HepG2 (cell line): ENCODE results near the gene HEBP1. TPM values are rescaled to one million over a fixed set of nuclear protein-coding genes. Genes with fewer than 3 reads are reported as not detected.

Experiments
- BHLHE40 ChIP-seq: IDR thresholded peaks from 2 replicates; pipeline ENCODE4 v1.6.1; 2011; ENCODE audit warnings: low read length, improper control_type of control experiment
- EHMT2 ChIP-seq: fragments of 200-600 bp; sonication (generic); IDR thresholded peaks from 2 replicates; pipeline ENCODE4 v1.7.0; 2017; ENCODE audit warnings: antibody characterized with exemption, low read depth, low read length, borderline replicate concordance
- HIVEP1 ChIP-seq: sonication (generic); formaldehyde crosslinking; IDR thresholded peaks from 2 replicates; pipeline ENCODE4 v1.4.0; 2020; ENCODE audit warnings: mild to moderate bottlenecking, missing genetic modification reagents
- KLF12 ChIP-seq: sonication (generic); formaldehyde crosslinking; IDR thresholded peaks from 2 replicates; pipeline ENCODE4 v1.4.0; 2020; ENCODE audit warnings: missing genetic modification reagents, borderline replicate concordance
- REPIN1 ChIP-seq: sonication (generic); formaldehyde crosslinking; IDR thresholded peaks from 2 replicates; pipeline ENCODE4 v1.8.0; 2022; ENCODE audit warnings: missing genetic modification reagents, low read depth, mild to moderate bottlenecking, borderline replicate concordance
- SALL1 ChIP-seq: sonication (generic); formaldehyde crosslinking; IDR thresholded peaks from 2 replicates; pipeline ENCODE4 v1.8.0; 2022; ENCODE audit warnings: mild to moderate bottlenecking, missing genetic modification reagents
- SUZ12 ChIP-seq: fragments of 150-350 bp; IDR thresholded peaks from 2 replicates; pipeline ENCODE4 v1.6.1; 2014; ENCODE audit warnings: low read depth, low read length
- TCF12 ChIP-seq, 2 experiments: fragments of 450-650 bp in 1 of 2; sonication (generic) in 1 of 2; formaldehyde crosslinking in 1 of 2; IDR thresholded peaks; 2 replicates each; pipeline versions ENCODE4 v1.6.1 to v1.8.0; 2017 to 2022; ENCODE audit warnings: antibody characterized with exemption in 1 of 2, mild to moderate bottlenecking in 1 of 2, missing genetic modification reagents in 1 of 2, moderate library complexity in 1 of 2
- ZFP1 ChIP-seq: IDR thresholded peaks from 2 replicates; pipeline ENCODE4 v1.6.1; 2016
- ZNF143 ChIP-seq: sonication (generic); formaldehyde crosslinking; IDR thresholded peaks from 2 replicates; pipeline ENCODE4 v1.4.0; 2020; ENCODE audit warnings: missing genetic modification reagents
- ZNF256 ChIP-seq: sonication (generic); formaldehyde crosslinking; conservative IDR thresholded peaks from 2 replicates; pipeline ENCODE4 v1.4.0; 2020; ENCODE audit warnings: missing genetic modification reagents
- ZNF34 ChIP-seq: sonication (generic); formaldehyde crosslinking; IDR thresholded peaks from 2 replicates; pipeline ENCODE4 v1.4.0; 2020; ENCODE audit warnings: mild to moderate bottlenecking, missing genetic modification reagents, borderline replicate concordance
- polyA plus RNA-seq, 8 experiments: library from polyadenylated mRNA; depleted of rRNA in 3 of 8; stranded (reverse) in 7 of 8; unstranded in 1 of 8; fragments of >200 nt; fragmentation: Illumina TruSeq in 4 of 8; extraction: Trizol in 4 of 8; gene quantifications; 2 replicates each; pipeline versions ENCODE4 v1.2.1 to v1.2.3, GENCODE V29; 2011 to 2016; ENCODE audit warnings: low read depth in 4 of 8, missing spikeins in 1 of 8, mixed read lengths in 1 of 8; ENCODE audit not compliant: insufficient read depth in 1 of 8
- total RNA-seq, 5 experiments: library from RNA; depleted of rRNA; stranded (reverse); fragments of >200 nt; fragmentation: Illumina TruSeq; extraction: Trizol; gene quantifications; 2 replicates each; pipeline ENCODE4 v1.2.3, GENCODE V29; 2016; ENCODE audit warnings: low read depth in 1 of 5
- TF ChIP-seq, protein P1 (sequence below): sonication (generic); formaldehyde crosslinking; IDR thresholded peaks from 2 replicates; pipeline ENCODE4 v1.4.0; 2020; ENCODE audit warnings: missing genetic modification reagents
- TF ChIP-seq, protein P2 (sequence below): sonication (generic); formaldehyde crosslinking; IDR thresholded peaks from 2 replicates; pipeline ENCODE4 v1.5.1; 2020; ENCODE audit warnings: mild to moderate bottlenecking, missing genetic modification reagents, moderate library complexity
- TF ChIP-seq, protein P3 (sequence below): sonication (generic); formaldehyde crosslinking; IDR thresholded peaks from 2 replicates; pipeline ENCODE4 v1.5.0; 2020; ENCODE audit warnings: mild to moderate bottlenecking, missing genetic modification reagents, borderline replicate concordance

Gene HEBP1
- total and polyA plus RNA-seq, 2 of the 13 experiments (the other 11 are each of a cell fraction or from before 2014, with no cell fraction given): 7.8 to 9.4 TPM

DNA sequence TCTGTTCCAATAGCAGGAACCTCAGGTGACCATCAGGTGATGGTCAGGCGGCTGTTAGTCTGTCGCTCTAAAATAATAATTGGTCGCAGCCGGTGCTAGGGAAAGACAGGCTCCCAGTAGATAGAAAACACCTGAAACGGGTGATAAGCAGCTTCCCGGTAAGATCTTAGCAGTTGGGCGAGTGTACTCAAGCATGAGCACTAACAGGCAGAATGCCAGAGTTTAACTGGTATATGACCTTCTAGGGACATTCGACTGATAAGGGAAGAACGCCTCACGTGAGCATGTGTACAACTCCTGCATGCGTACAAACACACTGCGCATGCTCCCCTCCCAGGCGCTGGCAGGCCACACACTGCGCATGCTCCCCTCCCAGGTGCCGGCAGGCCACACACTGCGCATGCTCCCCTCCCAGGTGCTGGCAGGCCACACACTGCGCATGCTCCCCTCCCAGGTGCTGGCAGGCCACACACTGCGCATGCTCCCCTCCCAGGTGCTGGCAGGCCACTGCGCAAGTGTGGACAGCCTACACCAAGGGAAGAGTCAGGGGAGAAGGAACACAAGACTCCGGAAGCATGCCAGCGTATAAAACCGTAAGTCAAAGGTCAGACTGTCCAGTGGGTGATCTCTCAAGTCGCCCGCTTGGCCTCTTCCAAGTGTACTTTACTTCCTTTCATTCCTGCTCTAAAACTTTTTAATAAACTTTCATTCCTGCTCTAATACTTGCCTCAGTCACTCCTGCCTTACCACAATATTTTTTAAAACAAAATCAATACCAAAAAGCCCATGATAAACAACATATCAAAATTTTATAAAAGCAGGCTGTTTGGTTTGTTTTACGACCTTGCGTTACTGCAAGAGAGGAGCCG, 72.6 kb downstream of the HEBP1 start (continued):
- TF ChIP-seq, protein P1, sequence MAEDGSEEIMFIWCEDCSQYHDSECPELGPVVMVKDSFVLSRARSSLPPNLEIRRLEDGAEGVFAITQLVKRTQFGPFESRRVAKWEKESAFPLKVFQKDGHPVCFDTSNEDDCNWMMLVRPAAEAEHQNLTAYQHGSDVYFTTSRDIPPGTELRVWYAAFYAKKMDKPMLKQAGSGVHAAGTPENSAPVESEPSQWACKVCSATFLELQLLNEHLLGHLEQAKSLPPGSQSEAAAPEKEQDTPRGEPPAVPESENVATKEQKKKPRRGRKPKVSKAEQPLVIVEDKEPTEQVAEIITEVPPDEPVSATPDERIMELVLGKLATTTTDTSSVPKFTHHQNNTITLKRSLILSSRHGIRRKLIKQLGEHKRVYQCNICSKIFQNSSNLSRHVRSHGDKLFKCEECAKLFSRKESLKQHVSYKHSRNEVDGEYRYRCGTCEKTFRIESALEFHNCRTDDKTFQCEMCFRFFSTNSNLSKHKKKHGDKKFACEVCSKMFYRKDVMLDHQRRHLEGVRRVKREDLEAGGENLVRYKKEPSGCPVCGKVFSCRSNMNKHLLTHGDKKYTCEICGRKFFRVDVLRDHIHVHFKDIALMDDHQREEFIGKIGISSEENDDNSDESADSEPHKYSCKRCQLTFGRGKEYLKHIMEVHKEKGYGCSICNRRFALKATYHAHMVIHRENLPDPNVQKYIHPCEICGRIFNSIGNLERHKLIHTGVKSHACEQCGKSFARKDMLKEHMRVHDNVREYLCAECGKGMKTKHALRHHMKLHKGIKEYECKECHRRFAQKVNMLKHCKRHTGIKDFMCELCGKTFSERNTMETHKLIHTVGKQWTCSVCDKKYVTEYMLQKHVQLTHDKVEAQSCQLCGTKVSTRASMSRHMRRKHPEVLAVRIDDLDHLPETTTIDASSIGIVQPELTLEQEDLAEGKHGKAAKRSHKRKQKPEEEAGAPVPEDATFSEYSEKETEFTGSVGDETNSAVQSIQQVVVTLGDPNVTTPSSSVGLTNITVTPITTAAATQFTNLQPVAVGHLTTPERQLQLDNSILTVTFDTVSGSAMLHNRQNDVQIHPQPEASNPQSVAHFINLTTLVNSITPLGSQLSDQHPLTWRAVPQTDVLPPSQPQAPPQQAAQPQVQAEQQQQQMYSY: no peak
- TF ChIP-seq SUZ12: no peak
- TF ChIP-seq BHLHE40: peak; percentile 99
- TF ChIP-seq, protein P2, sequence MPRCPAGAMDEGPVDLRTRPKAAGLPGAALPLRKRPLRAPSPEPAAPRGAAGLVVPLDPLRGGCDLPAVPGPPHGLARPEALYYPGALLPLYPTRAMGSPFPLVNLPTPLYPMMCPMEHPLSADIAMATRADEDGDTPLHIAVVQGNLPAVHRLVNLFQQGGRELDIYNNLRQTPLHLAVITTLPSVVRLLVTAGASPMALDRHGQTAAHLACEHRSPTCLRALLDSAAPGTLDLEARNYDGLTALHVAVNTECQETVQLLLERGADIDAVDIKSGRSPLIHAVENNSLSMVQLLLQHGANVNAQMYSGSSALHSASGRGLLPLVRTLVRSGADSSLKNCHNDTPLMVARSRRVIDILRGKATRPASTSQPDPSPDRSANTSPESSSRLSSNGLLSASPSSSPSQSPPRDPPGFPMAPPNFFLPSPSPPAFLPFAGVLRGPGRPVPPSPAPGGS: no peak
- TF ChIP-seq, protein P3, sequence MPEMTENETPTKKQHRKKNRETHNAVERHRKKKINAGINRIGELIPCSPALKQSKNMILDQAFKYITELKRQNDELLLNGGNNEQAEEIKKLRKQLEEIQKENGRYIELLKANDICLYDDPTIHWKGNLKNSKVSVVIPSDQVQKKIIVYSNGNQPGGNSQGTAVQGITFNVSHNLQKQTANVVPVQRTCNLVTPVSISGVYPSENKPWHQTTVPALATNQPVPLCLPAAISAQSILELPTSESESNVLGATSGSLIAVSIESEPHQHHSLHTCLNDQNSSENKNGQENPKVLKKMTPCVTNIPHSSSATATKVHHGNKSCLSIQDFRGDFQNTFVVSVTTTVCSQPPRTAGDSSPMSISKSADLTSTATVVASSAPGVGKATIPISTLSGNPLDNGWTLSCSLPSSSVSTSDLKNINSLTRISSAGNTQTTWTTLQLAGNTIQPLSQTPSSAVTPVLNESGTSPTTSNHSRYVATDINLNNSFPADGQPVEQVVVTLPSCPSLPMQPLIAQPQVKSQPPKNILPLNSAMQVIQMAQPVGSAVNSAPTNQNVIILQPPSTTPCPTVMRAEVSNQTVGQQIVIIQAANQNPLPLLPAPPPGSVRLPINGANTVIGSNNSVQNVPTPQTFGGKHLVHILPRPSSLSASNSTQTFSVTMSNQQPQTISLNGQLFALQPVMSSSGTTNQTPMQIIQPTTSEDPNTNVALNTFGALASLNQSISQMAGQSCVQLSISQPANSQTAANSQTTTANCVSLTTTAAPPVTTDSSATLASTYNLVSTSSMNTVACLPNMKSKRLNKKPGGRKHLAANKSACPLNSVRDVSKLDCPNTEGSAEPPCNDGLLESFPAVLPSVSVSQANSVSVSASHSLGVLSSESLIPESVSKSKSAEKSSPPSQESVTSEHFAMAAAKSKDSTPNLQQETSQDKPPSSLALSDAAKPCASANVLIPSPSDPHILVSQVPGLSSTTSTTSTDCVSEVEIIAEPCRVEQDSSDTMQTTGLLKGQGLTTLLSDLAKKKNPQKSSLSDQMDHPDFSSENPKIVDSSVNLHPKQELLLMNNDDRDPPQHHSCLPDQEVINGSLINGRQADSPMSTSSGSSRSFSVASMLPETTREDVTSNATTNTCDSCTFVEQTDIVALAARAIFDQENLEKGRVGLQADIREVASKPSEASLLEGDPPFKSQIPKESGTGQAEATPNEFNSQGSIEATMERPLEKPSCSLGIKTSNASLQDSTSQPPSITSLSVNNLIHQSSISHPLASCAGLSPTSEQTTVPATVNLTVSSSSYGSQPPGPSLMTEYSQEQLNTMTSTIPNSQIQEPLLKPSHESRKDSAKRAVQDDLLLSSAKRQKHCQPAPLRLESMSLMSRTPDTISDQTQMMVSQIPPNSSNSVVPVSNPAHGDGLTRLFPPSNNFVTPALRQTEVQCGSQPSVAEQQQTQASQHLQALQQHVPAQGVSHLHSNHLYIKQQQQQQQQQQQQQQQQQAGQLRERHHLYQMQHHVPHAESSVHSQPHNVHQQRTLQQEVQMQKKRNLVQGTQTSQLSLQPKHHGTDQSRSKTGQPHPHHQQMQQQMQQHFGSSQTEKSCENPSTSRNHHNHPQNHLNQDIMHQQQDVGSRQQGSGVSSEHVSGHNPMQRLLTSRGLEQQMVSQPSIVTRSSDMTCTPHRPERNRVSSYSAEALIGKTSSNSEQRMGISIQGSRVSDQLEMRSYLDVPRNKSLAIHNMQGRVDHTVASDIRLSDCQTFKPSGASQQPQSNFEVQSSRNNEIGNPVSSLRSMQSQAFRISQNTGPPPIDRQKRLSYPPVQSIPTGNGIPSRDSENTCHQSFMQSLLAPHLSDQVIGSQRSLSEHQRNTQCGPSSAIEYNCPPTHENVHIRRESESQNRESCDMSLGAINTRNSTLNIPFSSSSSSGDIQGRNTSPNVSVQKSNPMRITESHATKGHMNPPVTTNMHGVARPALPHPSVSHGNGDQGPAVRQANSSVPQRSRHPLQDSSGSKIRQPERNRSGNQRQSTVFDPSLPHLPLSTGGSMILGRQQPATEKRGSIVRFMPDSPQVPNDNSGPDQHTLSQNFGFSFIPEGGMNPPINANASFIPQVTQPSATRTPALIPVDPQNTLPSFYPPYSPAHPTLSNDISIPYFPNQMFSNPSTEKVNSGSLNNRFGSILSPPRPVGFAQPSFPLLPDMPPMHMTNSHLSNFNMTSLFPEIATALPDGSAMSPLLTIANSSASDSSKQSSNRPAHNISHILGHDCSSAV: no peak
- peak; percentile 52; the same call in 1 of the 2 replicates for TF ChIP-seq ZNF143 (CRISPR knock-in tag)
- TF ChIP-seq TCF12 (IDR thresholded peaks at IDR 0.05): no peak
- no peak for TF ChIP-seq TCF12 (CRISPR knock-in tag; IDR thresholded peaks at IDR 0.05)
- peak; percentile 72 for TF ChIP-seq SALL1 (CRISPR knock-in tag)
- TF ChIP-seq HIVEP1 (CRISPR knock-in tag): no peak
- no peak for TF ChIP-seq EHMT2
- no peak for TF ChIP-seq ZNF34 (CRISPR knock-in tag)
- no peak for TF ChIP-seq REPIN1 (CRISPR knock-in tag)
- TF ChIP-seq ZFP1: 0 out of 2 replicates have a peak, but pooled peaks have one; percentile 23
- no peak for TF ChIP-seq ZNF256 (CRISPR knock-in tag)
- TF ChIP-seq KLF12: no peak
